HG03565 (cell line): Measurements from ENCODE around the gene ROR1.

Experiments used
- ATAC-seq: cut with Tn5 transposase; IDR thresholded peaks from one replicate; pipeline ENCODE4 v1.9.1; 2021; ENCODE audit warnings: mild to moderate bottlenecking, moderate library complexity; ENCODE audit not compliant: unreplicated experiment

The ROR1 gene

GRCh38 chr1:63924600-63924999 is 150.8 kb downstream of the ROR1 start:
- no peak for ATAC-seq

- ATAC-seq, result no peak
These were observed 154.6 kb downstream of the ROR1 start for GRCh38 chr1:63928186-63929105.

- ATAC-seq, result no peak
These were observed 155.3 kb downstream of the ROR1 start for GRCh38 chr1:63929106-63929478.

- ATAC-seq, result no peak
These were observed 157.7 kb downstream of the ROR1 start for GRCh38 chr1:63931468-63931867.

GRCh38 chr1:63934697-63935096 is 160.9 kb downstream of the ROR1 start:
- ATAC-seq, result no peak

GRCh38 chr1:63935143-63935542 is 161.3 kb downstream of the ROR1 start:
- ATAC-seq, result no peak

- ATAC-seq, result peak; percentile 47
These were observed 161.7 kb downstream of the ROR1 start for GRCh38 chr1:63935553-63935952.

GRCh38 chr1:63936276-63936675 is 162.5 kb downstream of the ROR1 start:
- ATAC-seq, result no peak

GRCh38 chr1:63936801-63937200 is 163.0 kb downstream of the ROR1 start:
- ATAC-seq, result no peak

- ATAC-seq, result no peak
These were observed 163.7 kb downstream of the ROR1 start for GRCh38 chr1:63937461-63938022.

GRCh38 chr1:63940440-63940839 is 166.6 kb downstream of the ROR1 start:
- ATAC-seq, result no peak

GRCh38 chr1:63943393-63943792 is 169.6 kb downstream of the ROR1 start:
- ATAC-seq, result no peak

GRCh38 chr1:63945943-63946342 is 172.1 kb downstream of the ROR1 start:
- no peak for ATAC-seq

- ATAC-seq, result no peak
These were observed 173.2 kb downstream of the ROR1 start for GRCh38 chr1:63946866-63947491.

GRCh38 chr1:63947904-63948303 is 174.1 kb downstream of the ROR1 start:
- ATAC-seq, result no peak

- ATAC-seq, result no peak
These were observed 176.2 kb downstream of the ROR1 start for GRCh38 chr1:63950023-63950422.

GRCh38 chr1:63951059-63951946 is 177.5 kb downstream of the ROR1 start:
- no peak for ATAC-seq

GRCh38 chr1:63954187-63954586 is 180.4 kb downstream of the ROR1 start:
- ATAC-seq, result no peak

GRCh38 chr1:63955370-63956145 is 181.7 kb downstream of the ROR1 start:
- no peak for ATAC-seq

- no peak for ATAC-seq
These were observed 184.7 kb downstream of the ROR1 start for GRCh38 chr1:63958556-63958955.
